DND-41 (cell line): ENCODE data around the gene CABP1.

Experiments
- ATAC-seq: fragments of 200-7000 bp; cut with Tn5 transposase; 3 replicates; pipeline ENCODE4 v1.9.1; 2021; ENCODE audit warnings: low read depth; ENCODE audit not compliant: insufficient read depth
- DNase-seq: peaks from one replicate; pipeline ENCODE4 v3.0.0-alpha.2; 2020
- H2AFZ ChIP-seq: 2 replicates; pipeline ENCODE4 v1.6.0; 2012; ENCODE audit warnings: low read depth, low read length
- H3K27ac ChIP-seq: 2 replicates; pipeline ENCODE4 v1.5.1; 2012; ENCODE audit warnings: low read length, inconsistent platforms
- H3K27me3 ChIP-seq: fragments of 200-600 bp; sonication (generic); 2 replicates; pipeline ENCODE4 v1.6.0; 2012; ENCODE audit warnings: low read length, mild to moderate bottlenecking, inconsistent platforms; ENCODE audit not compliant: insufficient read depth, poor library complexity
- H3K36me3 ChIP-seq: 2 replicates; pipeline ENCODE4 v1.5.1; 2012; ENCODE audit warnings: low read length, inconsistent platforms; ENCODE audit not compliant: insufficient read depth
- H3K4me1 ChIP-seq: 2 replicates; pipeline ENCODE4 v1.5.1; 2012; ENCODE audit warnings: mild to moderate bottlenecking, low read length; ENCODE audit not compliant: insufficient read depth
- H3K4me2 ChIP-seq: 2 replicates; pipeline ENCODE4 v1.6.0; 2012; ENCODE audit warnings: mild to moderate bottlenecking, moderate library complexity, low read length, inconsistent platforms; ENCODE audit not compliant: insufficient read depth
- H3K4me3 ChIP-seq, 2 experiments: fragments of 200-600 bp in 1 of 2; shearing (Covaris generic) in 1 of 2; 2 replicates each; pipeline ENCODE4 v1.5.1; 2012 to 2016; ENCODE audit warnings: inconsistent platforms in 2 of 2, low read length in 2 of 2, mild to moderate bottlenecking in 2 of 2, low read depth in 1 of 2, moderate library complexity in 1 of 2
- H3K79me2 ChIP-seq: 2 replicates; pipeline ENCODE4 v1.6.0; 2012; ENCODE audit warnings: low read length, inconsistent platforms; ENCODE audit not compliant: insufficient read depth
- H3K9ac ChIP-seq: 2 replicates; pipeline ENCODE4 v1.6.0; 2012; ENCODE audit warnings: low read depth, mild to moderate bottlenecking, inconsistent platforms, low read length, moderate library complexity
- H3K9me3 ChIP-seq: 2 replicates; pipeline ENCODE4 v1.5.1; 2012; ENCODE audit warnings: low read length, moderate library complexity, mild to moderate bottlenecking, inconsistent platforms; ENCODE audit not compliant: insufficient read depth, severe bottlenecking
- H4K20me1 ChIP-seq: 2 replicates; pipeline ENCODE4 v1.6.0; 2012; ENCODE audit warnings: low read length; ENCODE audit not compliant: insufficient read depth
- CTCF ChIP-seq: IDR thresholded peaks from 2 replicates; pipeline ENCODE4 v1.5.1; 2012; ENCODE audit warnings: borderline replicate concordance, low read length, moderate library complexity, mild to moderate bottlenecking; ENCODE audit not compliant: poor library complexity, severe bottlenecking; ENCODE audit errors: extremely low read depth
- EZH2 ChIP-seq: IDR thresholded peaks from 3 replicates; pipeline ENCODE4 v1.6.1; 2012; ENCODE audit warnings: borderline replicate concordance, low read depth, mild to moderate bottlenecking, moderate library complexity, low read length, inconsistent platforms; ENCODE audit not compliant: severe bottlenecking

The CABP1 gene

GRCh38 chr12:120643574-120643973 lies 3.1 kb downstream of the CABP1 start:
- Histone ChIP-seq H3K9ac (no peak overlapping the region), H3K27me3 (peaks cover 45% of the 10 kb centered on the region), H2AFZ (no peak overlapping the region), H3K4me3 (no peak overlapping the region), H3K4me2 (no peak overlapping the region), H3K79me2 (no peaks in the 10 kb centered on the region), H3K4me1 (peaks cover 14% of the 10 kb centered on the region), H3K36me3 (no peaks in the 10 kb centered on the region), H3K9me3 (no peaks in the 10 kb centered on the region), H4K20me1 (peaks cover 5% of the 10 kb centered on the region; the same call in 1 of the 2 replicates), H3K27ac (no peak overlapping the region)
- ATAC-seq (no peak), DNase-seq (no peak)
- TF ChIP-seq EZH2 (no peak), CTCF (no peak)

- Histone ChIP-seq H4K20me1 (peaks cover 5% of the 10 kb centered on the region; the same call in 1 of the 2 replicates), H3K27me3 (peaks cover 45% of the 10 kb centered on the region), H3K9me3 (no peaks in the 10 kb centered on the region), H2AFZ (no peak overlapping the region), H3K79me2 (no peaks in the 10 kb centered on the region), H3K4me1 (peaks cover 15% of the 10 kb centered on the region), H3K9ac (no peak overlapping the region), H3K36me3 (no peaks in the 10 kb centered on the region), H3K4me2 (no peak overlapping the region), H3K27ac (no peak overlapping the region), H3K4me3 (no peak overlapping the region)
- ATAC-seq (no peak), DNase-seq (no peak)
- TF ChIP-seq CTCF: no peak
- no peak for TF ChIP-seq EZH2
Measured at GRCh38 chr12:120646044-120646443, 5.6 kb downstream of the CABP1 start.

- Histone ChIP-seq H2AFZ (no peak overlapping the region), H3K4me1 (peaks cover 9% of the 10 kb centered on the region), H3K9ac (no peak overlapping the region), H3K27ac (no peak overlapping the region), H3K4me3 (no peak overlapping the region), H3K27me3 (peaks cover 31% of the 10 kb centered on the region), H3K4me2 (no peak overlapping the region), H3K36me3 (no peaks in the 10 kb centered on the region), H3K79me2 (no peaks in the 10 kb centered on the region), H4K20me1 (0 out of 2 replicates have a peak, but pooled peaks cover 2% of the 10 kb centered on the region), H3K9me3 (no peaks in the 10 kb centered on the region)
- TF ChIP-seq CTCF: no peak
- no peak for TF ChIP-seq EZH2
- DNase-seq: no peak
- ATAC-seq: no peak
Measured at GRCh38 chr12:120647375-120647755, 6.9 kb downstream of the CABP1 start.
